ENCODE results near the gene HIC1.

DNA sequence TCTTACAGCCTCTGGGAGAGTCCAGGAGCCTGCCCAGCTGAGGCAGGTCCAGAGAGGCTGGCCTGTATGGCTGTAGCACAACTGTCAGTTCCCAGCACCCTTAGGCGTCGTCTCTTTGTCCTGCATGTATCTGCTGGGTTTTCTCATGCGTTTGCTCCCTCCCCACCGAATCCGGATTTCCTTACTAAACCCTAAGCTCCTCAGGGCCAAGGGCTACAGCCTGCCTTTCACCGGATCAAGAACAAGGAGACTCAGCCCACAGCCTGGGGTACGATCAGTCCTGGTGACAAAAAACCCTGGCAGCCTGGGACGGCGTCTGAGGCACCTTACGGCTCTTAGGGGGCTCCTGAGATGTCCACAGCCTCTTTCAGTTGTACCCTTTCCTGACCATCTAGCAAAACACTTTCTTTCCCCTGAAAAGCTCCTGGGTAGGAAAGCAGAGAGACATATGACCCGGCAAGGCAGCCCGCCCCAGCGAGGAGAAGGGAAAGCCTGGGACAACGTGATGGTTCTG lies 12.2 kb downstream of the HIC1 start:
- TF ChIP-seq CTCF (IDR thresholded peaks at IDR 0.05) (no peak), POLR2AphosphoS5 (IDR thresholded peaks at IDR 0.05; ENCODE audit: insufficient read depth in 1 of 2, low read depth in 1 of 2) (no peak)
